GM12865 (cell line): Measurements from ENCODE around the gene MARCHF6.

Experiments
- DNase-seq: peaks from one replicate; pipeline ENCODE4 v3.0.0; 2010; ENCODE audit warnings: low read depth
- H3K4me3 ChIP-seq: 2 replicates; pipeline ENCODE4 v1.5.1; 2011; ENCODE audit warnings: mild to moderate bottlenecking, low read depth, low read length, control low read depth
- TF ChIP-seq, protein P1 (sequence below): IDR thresholded peaks from 2 replicates; pipeline ENCODE4 v1.5.1; 2011; ENCODE audit warnings: low read length, control low read depth, low read depth, inconsistent platforms; ENCODE audit not compliant: insufficient read depth; ENCODE audit errors: missing control alignments

Gene MARCHF6, protein sequence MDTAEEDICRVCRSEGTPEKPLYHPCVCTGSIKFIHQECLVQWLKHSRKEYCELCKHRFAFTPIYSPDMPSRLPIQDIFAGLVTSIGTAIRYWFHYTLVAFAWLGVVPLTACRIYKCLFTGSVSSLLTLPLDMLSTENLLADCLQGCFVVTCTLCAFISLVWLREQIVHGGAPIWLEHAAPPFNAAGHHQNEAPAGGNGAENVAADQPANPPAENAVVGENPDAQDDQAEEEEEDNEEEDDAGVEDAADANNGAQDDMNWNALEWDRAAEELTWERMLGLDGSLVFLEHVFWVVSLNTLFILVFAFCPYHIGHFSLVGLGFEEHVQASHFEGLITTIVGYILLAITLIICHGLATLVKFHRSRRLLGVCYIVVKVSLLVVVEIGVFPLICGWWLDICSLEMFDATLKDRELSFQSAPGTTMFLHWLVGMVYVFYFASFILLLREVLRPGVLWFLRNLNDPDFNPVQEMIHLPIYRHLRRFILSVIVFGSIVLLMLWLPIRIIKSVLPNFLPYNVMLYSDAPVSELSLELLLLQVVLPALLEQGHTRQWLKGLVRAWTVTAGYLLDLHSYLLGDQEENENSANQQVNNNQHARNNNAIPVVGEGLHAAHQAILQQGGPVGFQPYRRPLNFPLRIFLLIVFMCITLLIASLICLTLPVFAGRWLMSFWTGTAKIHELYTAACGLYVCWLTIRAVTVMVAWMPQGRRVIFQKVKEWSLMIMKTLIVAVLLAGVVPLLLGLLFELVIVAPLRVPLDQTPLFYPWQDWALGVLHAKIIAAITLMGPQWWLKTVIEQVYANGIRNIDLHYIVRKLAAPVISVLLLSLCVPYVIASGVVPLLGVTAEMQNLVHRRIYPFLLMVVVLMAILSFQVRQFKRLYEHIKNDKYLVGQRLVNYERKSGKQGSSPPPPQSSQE

DNA sequence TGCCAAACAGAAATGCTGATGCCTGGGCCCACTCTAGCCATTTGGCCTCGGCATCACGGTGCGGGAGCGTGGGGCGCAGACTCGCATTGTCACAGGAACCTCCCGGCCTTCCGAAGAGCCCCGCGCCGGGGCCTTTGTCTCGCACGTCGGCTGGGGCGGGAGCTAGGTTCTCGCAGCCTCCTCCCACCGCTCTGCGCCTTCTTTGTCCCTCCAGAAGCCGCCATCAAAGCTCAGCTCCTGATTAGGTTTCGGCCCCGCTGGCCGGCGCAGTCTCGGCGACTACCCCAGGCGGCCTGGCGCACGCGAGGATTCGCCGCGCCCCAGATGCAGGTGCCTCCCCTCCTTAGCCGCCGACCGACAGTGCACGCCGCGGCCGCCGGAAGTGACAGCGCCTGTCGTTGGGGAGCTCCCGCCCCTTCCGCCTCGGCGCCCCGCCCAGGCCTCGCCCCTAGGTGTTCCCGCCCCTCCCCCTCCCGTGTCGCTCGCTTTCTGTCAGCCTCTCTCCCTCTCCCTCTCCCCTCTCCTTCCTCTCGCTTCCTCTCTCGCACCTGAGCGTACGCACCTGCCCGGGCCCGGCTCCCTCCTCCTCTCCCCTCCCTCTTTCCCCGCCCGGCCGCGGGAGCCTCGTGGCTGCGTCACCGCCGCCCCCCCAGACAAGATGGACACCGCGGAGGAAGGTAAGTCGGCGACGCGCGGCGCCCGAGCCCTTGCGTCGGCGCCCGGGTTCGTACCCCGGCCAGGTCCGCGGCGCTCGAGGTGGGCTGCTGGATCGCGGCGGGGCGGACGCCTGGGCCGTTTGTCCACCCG lies at the start of gene MARCHF6:
MARCHF6 (plus strand) TSS at position 455 of the 807 bp plus-strand sequence; CDS start at position 659, 204 bp downstream.
- H3K4me3 ChIP-seq = peak within 1 kb of the TSS; percentile 67
- DNase-seq = peak; percentile 98

DNA sequence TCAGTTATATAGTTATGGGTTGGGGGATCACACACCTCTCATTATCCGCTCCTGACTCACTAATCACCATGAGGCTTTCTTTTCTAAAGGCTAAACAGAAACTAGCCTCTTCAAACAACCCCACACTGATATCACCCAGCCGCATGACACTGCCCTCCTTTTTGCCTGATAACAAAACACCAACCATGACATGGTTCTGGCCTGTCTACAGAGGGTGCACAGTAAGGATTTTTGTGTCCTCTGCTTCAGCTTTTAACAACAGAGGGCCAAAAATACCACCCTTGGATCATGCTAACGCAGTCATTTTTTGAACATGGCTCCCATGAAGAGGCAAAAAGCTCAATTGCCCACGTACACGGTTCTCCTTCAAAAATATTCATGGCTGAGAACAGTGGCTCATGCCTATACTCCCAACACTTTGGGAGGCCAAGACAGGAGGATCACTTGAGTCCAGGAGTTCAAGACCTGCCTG lies 49.8 kb upstream of the MARCHF6 start:
- no peak overlapping the region for H3K4me3 ChIP-seq
- no peak for DNase-seq
- TF ChIP-seq, protein P1, sequence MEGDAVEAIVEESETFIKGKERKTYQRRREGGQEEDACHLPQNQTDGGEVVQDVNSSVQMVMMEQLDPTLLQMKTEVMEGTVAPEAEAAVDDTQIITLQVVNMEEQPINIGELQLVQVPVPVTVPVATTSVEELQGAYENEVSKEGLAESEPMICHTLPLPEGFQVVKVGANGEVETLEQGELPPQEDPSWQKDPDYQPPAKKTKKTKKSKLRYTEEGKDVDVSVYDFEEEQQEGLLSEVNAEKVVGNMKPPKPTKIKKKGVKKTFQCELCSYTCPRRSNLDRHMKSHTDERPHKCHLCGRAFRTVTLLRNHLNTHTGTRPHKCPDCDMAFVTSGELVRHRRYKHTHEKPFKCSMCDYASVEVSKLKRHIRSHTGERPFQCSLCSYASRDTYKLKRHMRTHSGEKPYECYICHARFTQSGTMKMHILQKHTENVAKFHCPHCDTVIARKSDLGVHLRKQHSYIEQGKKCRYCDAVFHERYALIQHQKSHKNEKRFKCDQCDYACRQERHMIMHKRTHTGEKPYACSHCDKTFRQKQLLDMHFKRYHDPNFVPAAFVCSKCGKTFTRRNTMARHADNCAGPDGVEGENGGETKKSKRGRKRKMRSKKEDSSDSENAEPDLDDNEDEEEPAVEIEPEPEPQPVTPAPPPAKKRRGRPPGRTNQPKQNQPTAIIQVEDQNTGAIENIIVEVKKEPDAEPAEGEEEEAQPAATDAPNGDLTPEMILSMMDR = no peak

More for the DNA sequence above, at the start of gene MARCHF6:
- TF ChIP-seq, protein P1 = no peak

DNA sequence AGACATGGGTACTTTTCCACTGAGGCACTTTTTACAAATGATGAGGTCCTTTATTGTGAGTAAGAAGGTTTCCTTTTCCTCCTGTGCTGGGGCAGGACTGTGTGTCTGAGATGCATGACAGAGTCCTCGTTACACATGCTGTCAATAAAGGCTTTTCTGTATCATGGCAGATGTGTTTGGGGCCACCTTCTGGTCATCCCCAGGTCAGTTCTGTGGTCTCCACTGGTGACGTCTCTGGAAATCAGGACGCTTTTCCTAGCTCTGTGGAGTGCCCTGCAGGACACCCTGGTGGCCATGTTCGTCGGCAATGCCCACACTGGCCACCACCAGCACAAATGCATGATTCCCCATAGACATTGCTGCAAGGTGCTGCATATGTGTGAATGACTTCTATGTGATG lies 48.6 kb upstream of the MARCHF6 start:
- no peak overlapping the region for H3K4me3 ChIP-seq
- no peak for DNase-seq

DNA sequence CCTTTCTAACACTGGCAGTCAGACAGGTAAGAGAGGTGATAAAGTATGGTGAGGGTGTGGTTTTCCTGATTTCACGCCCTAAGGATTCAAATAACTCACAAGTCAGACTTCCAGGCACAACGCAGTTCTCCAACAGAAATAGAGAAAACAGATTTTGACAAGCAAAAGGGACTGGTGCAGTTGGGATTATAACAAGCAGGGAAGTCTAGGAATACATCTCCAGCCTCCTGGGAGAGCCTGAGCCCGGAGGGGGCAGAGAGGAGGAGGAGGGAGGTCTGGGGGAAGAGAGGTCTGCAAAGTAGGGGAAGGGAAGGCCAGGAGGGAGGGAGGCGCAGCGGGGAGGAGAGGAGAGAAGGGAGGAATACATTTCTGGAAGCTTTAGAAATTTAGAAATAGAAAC lies 47.4 kb upstream of the MARCHF6 start:
- no peak overlapping the region for H3K4me3 ChIP-seq
- no peak for DNase-seq
- TF ChIP-seq, protein P1 = no peak

More for the DNA sequence above, 48.6 kb upstream of the MARCHF6 start:
- TF ChIP-seq, protein P1 = no peak

DNA sequence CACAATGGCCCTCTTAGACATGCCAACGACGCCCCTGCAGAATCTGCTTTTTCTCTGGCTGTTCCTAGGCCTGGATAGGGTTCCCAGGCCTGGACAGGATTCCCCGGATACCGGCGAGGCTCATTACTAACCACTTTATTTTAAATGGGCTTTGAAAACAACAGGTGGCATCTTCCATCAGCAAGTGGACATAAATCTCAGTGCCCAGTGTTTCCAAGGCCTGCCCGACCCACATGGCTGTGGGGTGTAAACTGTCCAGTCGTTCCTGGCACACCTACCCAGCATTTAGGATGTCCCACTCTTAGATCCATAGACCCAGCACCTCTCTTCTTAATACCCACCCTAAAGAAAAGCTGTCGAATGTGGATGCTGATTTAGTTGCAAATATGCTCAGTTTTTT lies 46.7 kb upstream of the MARCHF6 start:
- DNase-seq = no peak
- TF ChIP-seq, protein P1 = no peak
- H3K4me3 ChIP-seq = peak overlapping the region; percentile 53
